KBM-7 (cell line): ENCODE data around the gene JARID2.
A peak's percentile ranks its signal among the peaks of the same experiment; 100 is the strongest.

Source experiments
- DNase-seq: peaks from one replicate; pipeline ENCODE4 v3.0.0-alpha.2; 2015
- in situ Hi-C: fragments of 300-500 bp; cut with MboI; formaldehyde crosslinking; loops from 2 replicates; pipeline ENCODE4 v1.14.3; 2020; ENCODE audit warnings: low sequenced_read_pairs, low pct_unique_long_range_greater_than_20kb, mixed read lengths

Gene JARID2

GRCh38 chr6:15378866-15379265 is 133.0 kb downstream of the JARID2 start:
- in situ Hi-C loops: no loop called here
- DNase-seq: no peak

- in situ Hi-C loops: no loop called here
- no peak for DNase-seq
Measured at GRCh38 chr6:15380351-15380750, 134.5 kb downstream of the JARID2 start.

- in situ Hi-C loops: no loop called here
- no peak for DNase-seq
Measured at GRCh38 chr6:15382089-15382488, 136.2 kb downstream of the JARID2 start.

- in situ Hi-C loops: no loop called here
- DNase-seq: no peak
Measured at GRCh38 chr6:15382712-15383111, 136.8 kb downstream of the JARID2 start.

GRCh38 chr6:15384901-15385300 is 139.0 kb downstream of the JARID2 start:
- in situ Hi-C loops: no loop called here
- DNase-seq: no peak

- in situ Hi-C loops: no loop called here
- DNase-seq: no peak
Measured at GRCh38 chr6:15385521-15385920, 139.7 kb downstream of the JARID2 start.

DNA sequence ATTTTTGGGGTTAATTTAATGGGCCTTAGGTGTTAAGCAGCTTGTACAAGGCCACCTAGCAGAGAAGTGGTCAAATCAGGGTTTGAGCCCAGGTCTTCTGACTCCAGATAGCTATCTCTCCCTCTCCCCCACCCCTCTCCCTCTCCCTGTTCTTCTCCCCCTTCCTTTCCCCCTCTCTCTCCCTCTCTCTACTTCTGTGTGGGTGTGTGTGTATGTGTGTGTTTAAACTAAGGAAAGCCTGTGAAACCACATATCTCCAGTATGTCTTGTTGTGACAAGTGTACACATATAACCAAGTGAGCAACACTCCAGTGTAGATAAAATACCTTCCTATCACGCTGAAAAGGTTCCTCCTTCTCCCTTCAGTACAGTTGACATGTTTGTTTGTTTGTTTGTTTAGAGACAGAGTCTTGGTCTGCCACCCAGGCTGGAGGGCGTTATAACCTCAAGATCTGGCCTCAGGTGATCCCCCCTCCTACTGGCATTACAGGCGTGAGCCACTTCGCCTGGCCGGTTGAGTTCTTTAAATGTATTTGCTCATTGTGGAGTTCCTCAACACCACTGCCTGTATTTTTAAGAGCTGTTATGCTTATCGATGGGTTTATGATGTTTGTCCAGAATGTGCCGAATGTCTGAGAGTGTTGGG is 140.4 kb downstream of the JARID2 start:
- no peak for DNase-seq
- in situ Hi-C loops: no loop called here

DNA sequence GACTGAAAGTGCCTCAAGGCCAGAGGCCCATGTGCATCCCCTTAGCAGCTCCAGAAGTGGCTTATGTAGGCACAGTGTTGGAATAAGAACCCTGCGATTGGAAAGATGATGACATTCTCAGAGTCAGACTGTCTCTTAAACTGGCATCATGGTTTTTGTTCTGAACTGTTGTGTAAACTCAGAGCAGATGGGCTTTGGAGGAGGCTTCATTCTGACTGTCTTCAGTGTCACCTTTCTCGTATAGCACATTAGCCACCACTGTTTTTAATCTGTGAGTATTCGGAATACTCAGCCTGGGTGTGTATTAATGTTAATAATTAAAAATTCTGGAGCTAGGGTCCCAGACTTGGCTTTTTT is 140.9 kb downstream of the JARID2 start:
- in situ Hi-C loops: no loop called here
- DNase-seq: no peak

- no peak for DNase-seq
- in situ Hi-C loops: no loop called here
Measured at GRCh38 chr6:15387118-15387517, 141.2 kb downstream of the JARID2 start.

DNA sequence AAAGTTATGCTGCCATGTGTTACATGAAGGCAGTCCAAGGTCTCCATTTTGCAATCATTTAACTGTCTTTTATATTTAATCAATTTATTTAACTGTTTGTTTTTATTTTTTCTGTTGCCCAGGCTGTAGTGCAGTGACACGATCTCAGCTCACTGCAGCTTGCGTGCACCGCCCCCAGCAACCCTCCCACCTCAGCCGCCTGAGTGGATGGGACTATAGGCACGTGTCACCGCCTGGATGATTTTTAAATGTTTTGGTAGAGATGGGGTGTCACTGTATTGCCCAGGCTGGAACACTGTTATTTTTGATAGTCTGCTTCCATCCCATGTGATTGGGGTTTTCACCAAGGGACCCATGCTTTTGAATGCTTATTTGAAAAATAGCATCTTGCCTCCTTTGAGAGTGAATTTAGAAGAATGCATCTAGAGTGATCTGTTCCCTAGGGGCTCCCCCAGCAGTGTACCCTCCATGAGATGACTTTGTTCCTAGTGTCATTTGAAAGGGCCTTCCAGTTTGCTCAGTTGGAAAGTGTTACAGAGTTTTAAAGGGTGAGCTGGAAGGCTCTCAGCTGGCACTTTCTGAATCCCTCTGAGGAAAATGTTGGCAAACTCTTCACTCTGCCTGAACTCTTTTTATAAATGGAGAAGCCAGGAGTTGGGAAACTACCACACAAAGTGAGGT is 143.4 kb downstream of the JARID2 start:
- in situ Hi-C loops: no loop called here
- no peak for DNase-seq

DNA sequence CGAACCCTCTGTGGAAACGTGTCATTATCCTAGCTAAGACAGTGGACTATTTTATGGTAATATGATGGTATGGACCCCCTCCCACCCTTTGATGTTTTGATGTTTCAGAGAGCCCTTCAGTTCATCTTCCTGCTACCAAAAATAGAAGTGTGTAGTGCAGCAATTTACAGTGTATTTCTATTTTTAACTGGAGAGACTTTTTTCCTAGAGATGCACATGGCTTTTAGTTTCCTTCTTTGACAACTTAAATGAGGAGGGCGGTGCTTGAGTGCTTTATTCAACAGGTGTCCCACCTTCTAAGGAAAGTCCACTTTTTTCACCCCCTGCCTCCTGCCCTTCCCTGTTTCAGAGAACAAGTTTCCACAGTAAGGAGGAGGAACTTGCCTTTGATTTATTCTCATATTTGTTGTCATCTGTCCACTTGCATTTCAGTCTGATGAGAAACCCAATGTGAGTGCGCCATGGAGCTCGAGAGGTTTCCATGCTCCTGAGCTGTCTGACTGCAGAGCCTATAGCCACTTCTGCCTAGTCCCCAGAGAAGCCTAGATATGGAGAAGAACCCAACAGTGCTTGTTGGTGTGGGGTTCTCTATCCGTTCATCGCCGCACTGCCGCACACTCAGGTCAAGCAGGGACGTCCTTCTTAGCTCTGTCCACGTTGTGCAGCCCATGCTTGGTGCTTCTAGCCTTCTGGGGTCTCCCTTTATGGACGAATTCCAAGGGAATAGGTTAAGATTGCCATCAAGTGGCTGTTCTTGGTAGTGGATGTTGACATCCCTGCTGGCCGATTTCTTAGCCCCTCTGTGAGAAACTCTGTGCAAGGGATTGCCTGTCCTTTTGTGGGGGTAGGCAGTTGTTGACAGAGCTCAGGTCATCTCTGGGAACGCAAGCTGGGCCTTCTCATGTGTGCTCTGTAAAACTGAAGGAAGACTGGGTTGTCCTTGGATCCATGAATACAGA is 144.2 kb downstream of the JARID2 start:
- in situ Hi-C loops: no loop called here
- peak; percentile 74 for DNase-seq

- in situ Hi-C loops: no loop called here
- DNase-seq: no peak
Measured at GRCh38 chr6:15391500-15391899, 145.6 kb downstream of the JARID2 start.

- in situ Hi-C loops: no loop called here
- DNase-seq: no peak
Measured at GRCh38 chr6:15392182-15392581, 146.3 kb downstream of the JARID2 start.

- no peak for DNase-seq
- in situ Hi-C loops: no loop called here
Measured at GRCh38 chr6:15393605-15394004, 147.7 kb downstream of the JARID2 start.

DNA sequence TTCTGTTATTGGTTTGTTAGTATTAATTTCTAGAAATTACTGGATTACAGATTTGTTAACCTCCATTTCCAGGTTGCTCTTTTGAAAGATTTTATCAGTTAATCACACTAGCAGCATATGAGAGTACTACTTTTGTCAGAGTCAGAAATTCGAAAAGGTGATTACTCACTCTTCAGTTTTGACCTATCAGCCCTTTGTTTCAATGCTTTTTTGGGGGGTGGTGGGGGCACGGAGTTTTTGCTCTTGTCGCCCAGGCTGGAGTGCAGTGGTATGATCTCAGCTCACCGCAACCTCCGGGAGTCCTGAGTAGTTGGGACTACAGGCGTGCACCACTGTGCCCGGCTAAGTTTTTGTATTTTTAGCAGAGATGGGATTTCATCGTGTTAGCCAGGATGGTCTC is 149.2 kb downstream of the JARID2 start:
- in situ Hi-C loops: no loop called here
- no peak for DNase-seq

DNA sequence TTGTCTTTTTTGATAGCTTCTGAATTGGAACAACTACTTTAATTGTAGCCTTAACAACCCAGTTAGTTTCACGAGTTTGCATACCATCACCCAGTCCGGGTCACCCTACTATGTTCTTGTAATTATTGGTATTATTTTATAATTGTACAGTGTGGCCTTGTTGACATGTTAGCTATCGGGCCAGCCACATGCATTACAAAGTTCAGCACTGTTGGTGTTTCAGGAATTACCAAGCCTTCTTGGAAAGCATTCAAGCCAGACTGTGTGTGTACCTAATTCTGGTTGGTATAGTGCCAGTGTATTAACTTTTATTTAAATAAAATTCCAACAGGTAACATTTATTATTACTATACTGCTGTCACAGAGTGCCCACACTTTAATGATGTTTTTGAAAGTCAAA is 150.9 kb downstream of the JARID2 start:
- in situ Hi-C loops: no loop called here
- DNase-seq: no peak

- DNase-seq: peak; percentile 71
- in situ Hi-C loops: no loop called here
Measured at GRCh38 chr6:15398633-15399275, 152.9 kb downstream of the JARID2 start.

- DNase-seq: peak; percentile 60
- in situ Hi-C loops: no loop called here
Measured at GRCh38 chr6:15399641-15400470, 154.0 kb downstream of the JARID2 start.

DNA sequence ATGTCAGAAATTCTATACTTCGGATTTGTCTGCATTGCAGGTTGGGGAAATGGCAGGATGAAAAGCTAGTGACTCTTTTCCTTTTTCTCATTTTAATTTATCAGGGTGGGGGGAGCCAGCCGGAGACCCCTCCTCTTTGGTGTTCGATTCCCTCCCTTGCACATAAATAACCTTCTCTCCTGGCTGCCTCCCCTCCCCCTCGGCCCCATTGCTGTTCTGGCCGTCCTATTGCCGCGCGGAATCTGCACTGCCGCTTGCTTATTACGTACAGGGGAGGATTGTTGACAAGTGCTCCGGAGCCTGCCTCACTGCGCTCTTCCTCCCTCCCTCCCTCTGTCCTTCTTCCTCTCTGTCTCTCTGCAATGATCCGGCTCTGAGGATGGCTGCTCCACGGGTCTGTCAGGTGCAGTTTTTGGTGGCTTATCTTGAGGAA is 154.7 kb downstream of the JARID2 start:
- in situ Hi-C loops: no loop called here
- DNase-seq: peak; percentile 75
